HG03565 (cell line): Measurements from ENCODE around the gene SCD5.

ENCODE experiments used
- ATAC-seq: cut with Tn5 transposase; IDR thresholded peaks from one replicate; pipeline ENCODE4 v1.9.1; 2021; ENCODE audit warnings: mild to moderate bottlenecking, moderate library complexity; ENCODE audit not compliant: unreplicated experiment

SCD5 gene

DNA sequence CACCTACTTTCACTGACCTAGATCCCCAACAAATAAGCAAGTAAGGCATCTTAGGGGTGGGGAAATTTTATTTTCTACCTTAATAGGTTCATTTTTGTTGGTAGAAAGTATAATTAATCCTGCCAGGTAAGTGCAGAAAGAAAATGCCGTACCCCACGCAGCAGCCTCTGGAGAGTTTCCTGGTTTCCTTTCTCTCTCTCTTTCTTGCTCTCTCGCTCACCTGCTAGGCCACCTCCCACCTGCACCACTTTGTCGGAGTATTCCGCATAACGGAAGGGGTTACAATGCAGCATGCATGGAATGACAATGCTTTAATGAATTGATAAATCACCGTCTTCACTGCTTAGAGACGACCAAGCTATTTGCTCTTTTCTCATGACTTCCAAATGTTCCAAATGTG is 101.0 kb downstream of the SCD5 start:
- no peak for ATAC-seq

DNA sequence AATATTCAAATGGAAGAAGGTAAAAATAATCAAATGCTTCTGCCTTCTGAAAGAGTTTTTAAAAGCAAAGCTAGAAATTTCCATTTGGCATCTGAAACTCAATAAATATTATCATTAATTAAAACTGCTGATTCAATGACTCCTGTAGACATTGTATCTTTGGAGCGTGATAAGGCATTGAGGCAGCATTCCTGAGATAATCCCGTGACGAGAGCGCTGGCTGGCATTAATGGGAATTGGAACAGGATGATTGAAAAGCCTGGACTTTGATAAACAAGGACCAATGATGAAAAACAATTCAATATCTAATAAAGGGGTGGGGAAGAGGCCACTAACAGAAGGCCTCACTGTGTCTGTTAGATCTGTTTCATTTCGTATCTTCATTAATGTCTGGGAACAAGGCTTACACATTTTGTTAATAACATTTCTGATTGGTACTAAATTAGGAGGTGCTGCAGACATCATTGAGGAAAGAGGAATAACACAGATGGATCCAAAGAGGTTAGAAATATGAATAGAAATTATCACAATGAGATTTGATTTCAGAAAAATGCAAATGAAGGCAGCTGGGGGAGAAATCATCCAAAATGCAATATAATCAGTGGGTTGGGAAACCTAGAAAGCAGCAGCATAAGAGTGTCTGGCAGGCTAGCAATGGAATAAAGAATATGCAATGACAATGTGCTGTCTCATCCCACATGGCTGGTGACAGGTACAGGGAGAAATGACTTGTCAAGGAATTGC is 102.3 kb downstream of the SCD5 start:
- no peak for ATAC-seq

DNA sequence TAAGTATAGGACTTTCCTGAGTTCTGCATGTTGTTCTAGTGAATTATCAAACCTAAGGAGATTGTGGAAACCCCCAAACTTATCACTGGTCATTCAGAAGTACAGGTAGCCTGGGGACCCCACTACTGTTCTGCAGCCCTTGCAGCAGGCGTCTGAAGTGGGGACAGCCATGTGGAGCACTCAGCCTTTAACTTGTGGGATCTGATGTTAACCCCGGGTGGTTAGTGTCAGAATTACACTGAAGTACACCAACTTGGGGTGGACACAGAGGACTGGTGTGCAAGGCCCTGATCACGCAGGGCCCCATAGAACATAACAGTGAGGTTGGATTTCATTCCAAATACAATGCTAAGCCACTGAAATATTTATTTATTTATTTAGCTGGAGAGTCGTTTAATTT is 103.7 kb downstream of the SCD5 start:
- ATAC-seq, result no peak

DNA sequence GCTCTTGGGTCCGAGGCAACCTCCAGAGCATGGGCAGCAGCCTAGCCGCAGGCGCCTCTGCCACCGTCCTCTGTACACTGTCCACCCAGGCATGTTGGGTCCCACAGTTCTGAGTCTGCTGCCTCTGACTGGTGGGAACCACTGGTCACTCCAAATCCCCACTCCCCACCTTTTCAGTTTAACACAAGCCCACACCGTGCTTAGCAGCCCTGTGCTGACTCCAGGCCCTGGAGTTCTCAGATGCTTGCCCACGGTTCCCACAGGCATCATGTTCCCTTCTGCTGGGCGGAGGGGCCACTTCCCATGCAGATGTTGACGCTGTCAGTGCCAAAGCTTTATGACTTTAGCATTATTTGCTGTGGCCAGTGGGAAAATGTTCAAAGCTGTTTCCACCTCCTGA is 104.5 kb downstream of the SCD5 start:
- no peak for ATAC-seq

DNA sequence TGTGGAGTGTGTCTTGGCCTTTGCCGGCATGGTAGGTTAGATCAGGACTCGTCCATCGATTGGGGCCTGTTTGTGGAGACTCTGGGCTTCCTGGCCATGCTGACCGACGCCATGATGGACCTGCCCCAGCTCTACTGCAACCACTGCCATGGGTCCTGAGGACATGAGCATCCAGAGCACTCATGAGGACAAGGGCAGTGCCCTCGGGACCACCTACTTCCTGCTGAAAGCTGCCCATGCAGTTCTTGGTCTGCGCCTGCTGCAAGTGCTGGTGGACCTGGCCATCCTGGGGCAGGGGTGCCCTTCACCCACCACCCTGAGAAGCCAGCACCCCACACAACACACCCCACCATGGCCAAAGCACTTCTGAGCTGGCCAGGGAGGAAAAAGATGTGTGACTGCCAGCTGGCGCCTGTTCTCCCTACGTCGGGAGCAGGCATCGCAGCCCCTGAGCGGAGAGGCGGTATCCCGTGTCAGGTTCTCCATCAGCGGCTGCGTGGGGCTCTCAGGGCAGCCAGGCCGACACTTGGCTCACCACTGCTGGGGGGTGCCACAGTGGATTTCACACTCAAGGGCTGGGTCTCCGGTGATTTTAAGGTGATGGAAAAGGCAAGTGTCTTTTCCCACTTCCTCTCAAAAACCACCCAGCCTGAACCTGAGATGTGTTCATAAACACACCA is 106.4 kb downstream of the SCD5 start:
- ATAC-seq, result no peak

DNA sequence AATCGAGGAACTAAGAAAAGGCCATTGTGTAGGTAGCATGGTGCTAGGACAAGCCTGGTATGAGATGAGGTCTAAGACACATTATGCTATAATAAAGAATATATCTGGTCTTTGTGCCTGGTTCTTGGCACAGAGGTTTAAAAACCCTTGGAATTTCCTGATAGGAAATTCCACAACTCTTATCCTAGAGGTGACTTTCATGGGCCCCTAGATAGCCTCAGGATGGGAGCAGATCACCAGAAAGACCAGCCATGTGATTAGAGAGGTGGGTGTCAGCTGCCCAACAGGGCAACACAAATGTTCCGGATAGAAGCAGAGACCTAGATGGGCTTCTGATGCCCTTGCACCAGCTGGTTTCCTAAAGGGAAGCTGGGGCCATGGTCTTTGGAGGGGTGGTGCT is 107.2 kb downstream of the SCD5 start:
- ATAC-seq, result no peak

DNA sequence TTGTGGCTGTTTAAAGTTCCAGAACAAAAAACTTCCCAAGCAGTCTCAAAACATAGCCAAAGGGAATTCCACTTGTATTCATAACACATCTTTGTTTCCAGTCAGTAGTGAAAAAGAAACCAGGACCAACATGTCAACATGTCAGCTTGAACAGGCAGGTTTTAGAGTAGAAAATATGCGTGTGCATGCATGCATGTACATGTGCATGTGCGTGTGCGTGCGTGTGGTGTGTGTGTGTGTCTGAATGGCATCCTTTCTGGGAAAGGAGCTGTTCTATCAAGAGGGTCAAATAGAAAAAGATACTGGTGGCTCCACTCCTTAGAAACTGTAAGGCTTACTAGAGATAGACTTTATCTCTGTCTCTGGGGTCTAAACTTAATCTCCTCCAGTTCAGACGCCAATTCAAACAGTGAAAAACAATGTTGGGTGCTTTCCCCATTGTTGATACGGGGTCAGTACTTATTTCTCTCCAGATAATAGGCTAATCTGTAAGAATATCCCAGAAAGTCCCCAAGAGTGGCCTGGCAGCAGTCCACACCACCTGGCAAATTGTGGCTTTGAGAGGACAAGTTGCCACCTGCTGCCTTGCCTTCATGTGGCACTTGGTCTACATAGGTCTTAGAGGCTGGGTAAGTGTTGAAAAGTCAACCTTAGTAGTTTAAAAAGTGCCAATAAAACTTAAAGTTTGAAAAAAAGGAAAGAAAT is 110.4 kb downstream of the SCD5 start:
- ATAC-seq, result no peak

DNA sequence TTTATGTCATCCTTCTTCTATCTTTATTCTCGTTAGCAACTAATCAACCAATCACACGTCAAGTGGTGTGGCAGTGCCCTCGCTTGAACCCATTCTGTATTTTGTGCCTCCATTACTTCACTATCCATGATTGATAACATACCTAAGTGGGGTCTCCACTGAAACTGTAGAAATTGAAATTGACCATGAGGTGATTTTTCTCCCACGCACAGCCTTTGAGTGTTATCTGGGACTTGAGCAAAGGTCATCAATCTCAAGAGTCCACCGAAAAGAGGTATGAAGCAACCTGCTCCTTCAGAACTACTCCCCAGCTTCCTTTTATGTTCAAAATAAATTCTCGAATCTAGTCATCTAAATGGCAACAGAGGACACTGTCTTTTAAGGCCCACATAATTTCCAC is 111.1 kb downstream of the SCD5 start:
- ATAC-seq, result no peak

DNA sequence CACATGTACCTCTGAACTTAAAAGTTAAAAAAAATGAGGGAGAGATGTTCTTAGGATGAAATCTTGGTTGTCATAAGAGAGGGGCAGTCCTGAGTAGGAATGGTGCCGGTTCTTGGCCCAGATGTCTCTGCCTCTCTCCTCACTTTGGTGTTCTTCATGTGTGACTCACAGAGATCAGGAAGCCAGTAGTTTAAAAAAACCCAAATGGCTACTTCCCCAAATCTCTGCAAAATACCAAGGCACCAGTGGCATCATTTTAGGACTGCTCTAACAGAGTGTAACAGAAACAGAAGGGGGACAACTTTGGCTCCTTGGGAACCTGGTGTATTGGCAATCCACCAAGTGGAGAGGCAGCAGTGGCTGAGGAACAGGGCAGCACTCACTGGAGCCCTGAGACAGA is 116.8 kb downstream of the SCD5 start:
- no peak for ATAC-seq

DNA sequence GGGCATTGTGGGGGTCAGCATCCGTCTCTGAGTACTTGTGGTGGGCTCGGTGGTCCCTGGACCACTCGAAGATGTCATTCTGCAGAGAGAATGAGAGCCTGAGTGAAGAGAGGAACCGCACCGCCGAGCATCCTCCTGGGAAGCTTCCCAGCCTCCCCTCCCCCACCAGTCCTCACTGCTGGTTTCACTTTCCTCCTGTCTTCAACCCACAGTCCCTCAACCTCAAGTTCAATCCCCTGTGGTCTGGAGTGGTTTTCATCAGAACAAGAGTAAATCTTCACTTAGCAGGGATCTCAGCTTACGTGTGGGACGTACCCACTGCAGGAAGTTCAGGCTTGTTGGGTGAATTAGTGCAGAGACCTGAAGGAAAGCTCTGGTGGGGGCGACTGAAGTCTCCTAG is 117.8 kb downstream of the SCD5 start:
- ATAC-seq, result no peak

DNA sequence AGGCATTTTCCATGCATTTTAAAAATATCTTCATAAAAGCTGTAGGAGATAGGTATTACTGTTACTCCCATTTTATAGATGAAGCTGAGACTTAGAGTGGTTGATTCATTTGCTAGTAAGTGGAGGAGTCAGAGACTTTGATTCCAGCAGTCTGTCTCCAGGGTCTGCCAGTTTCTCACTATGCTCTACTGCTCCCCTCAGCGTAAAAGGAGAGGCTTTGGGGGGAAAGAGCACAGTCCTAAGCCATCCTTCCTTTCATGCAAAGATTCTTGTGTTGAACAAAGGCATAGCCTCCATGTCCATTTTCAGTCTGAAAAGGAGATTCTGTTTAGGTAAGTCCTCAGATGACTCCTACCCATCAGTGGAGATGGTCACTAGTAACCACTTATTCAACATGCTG is 119.1 kb downstream of the SCD5 start:
- no peak for ATAC-seq

DNA sequence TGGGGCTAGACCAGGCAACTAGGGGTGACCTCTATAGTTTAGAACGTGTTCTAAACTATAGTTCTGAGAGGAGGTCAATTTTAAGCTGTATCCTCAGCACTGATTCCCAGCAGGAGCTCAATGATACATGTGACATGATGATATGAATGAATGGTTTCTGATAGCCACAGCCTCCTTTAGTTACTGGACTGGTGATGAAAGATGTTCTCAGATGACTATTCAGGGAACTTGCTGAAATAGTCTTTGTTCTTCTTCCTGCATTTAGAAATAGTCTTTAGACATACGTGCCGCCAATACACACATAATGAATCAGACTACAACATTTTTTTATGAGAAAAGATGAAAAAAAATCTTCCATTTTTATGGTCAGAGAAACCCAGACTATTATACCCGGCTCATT is 120.5 kb downstream of the SCD5 start:
- no peak for ATAC-seq

DNA sequence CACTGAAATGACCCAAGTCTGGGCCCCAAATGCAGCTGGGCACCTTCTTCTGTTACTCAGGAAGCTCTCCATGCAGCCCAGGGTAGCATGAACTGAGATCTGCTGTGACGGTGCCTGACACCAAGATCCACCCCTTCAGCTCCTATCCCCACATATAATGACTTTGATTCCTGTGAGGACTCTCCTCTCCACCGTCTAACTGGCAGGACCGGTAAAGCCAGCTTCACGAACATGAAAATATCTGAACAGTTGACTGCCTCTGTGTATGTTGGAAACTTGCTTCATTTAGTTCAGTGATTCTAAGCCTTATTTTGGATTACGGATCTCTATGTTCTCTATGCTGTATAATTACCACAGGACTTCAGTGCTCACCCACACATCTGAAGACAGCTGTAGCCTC is 121.3 kb downstream of the SCD5 start:
- no peak for ATAC-seq

DNA sequence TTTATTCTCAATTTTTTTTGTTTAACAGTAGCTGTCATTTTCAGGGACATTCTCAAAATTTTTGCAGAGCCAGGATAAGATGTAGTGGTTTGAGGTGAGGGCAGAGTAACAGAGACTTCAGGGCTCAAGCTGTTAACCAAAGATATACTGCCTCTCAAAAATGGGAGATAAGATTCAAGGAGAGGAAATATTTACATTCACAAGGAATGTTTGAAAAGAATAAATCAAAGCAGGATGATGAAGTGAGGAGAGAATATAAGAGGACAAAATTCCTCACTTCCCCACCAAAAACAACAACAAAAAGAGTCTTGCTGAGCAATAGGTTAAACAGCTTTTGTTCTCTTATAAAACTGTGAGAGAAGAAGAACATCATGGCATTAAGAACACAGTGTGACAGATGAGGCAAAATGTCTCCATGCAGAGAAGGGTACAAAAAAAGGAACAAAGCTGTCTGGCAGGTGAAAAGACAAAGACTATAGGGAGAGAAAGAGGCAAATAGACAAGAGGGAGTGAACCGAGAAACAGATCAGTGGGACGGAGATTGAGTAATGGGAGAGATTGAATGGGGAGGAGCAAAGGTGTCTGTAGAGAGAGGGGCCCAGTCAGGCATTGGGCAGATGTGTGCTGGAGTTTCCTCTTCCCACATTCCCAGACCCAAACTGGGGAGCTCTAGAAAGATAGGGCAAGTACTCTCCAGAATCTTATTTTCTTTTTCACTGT is 130.7 kb downstream of the SCD5 start:
- ATAC-seq, result no peak

DNA sequence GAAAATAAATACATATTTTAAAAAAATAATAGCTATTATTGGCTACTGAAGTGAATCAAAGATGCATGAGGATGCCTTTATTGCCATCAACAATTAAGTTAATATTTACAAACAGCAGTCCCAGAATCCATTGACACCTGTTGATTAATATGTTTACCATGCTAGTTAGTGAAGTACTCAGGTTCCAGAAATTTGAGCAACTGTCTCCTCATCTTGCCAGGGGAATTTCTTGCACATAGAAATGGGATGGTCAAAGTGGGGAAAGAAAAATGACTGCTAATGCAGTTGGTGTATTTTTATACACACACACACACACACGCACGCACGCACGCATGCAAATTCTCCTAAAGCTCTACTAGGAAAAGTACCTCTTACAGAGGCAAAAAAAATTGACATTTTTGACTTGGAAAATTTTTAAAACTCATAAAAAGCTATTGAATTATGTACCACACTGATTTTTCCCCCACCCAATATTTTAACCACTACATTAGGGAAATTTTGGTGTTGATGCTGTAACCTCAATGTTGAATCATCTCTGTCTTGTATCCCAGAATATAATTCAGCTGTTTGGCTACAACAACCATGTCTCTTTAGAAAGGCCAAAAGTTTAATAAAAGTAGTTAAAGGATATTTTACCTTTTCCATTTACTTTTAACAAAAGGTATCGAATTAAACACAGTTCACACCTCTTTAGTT is 131.5 kb downstream of the SCD5 start:
- no peak for ATAC-seq

DNA sequence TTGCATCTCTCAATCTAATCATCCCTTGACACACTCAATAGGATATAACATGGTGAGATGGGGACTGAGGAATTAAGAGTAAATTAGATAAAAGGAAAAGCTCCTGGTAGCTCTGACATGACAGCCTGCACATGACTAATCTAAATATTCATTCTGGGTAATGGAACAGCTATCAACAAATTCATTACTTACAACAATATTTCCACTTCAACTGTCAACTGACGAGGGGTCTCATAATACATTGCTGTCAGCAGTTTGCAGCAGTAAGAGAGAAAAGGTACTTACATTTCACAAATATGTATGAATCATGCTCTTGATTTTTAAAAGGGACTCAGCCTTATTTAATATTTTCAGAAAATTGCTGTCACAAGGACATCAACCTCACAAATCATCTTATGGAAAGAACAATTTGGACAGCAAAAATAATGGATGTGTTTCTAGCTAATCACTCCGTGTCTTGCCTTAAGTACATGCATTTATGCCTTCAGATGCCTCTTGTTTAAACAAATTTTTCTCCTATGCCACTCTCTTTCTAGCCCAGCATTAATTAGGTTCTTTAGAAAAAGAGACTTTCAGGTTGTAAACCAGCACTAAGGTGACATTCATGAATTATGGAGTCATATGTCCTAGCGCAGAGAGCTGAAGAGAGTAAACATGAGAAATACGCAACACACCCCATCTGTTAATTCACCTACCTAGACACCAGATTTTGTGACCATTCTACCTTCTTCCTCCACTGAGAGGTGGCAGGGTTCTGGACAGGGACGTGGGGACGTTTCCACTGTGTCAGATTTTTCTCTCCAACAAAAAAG is 137.2 kb downstream of the SCD5 start:
- ATAC-seq, result no peak

DNA sequence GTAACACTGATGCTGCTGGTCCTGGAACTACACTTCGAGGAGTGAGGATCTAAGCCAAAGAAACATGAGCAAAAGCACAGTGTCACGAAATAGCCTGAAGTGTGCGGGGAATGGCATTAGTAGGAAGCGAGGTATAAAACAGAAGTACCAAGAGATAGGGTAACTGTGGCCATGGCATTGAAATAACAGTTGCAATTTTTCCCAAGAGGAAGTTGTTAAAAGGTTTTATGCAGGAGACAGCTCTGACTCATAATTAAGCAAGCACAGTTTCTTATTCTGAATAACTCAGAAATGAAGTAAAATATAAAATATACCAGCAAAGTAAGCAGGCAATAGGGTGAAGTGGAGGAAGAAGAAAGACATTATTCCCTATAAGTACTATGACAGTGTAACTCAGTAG is 146.5 kb downstream of the SCD5 start:
- ATAC-seq, result no peak

DNA sequence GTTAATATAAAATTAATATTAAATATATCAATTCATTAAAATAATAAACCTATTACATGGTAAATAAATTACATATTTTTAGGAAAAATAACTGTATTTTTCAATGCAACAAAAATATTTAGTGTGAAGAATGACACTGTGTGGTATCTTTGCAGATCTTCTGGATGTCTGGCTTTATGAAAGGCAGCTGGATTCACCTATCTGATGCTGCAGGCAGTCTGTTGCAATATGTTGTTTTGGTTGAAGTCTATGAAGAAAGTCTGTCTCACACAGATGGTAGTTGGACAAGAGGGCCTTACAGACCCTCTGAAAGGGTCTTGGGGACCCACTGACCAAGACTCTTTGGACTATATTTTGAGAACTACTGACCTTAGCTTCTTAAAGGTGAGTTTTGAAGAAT is 147.7 kb downstream of the SCD5 start:
- no peak for ATAC-seq

DNA sequence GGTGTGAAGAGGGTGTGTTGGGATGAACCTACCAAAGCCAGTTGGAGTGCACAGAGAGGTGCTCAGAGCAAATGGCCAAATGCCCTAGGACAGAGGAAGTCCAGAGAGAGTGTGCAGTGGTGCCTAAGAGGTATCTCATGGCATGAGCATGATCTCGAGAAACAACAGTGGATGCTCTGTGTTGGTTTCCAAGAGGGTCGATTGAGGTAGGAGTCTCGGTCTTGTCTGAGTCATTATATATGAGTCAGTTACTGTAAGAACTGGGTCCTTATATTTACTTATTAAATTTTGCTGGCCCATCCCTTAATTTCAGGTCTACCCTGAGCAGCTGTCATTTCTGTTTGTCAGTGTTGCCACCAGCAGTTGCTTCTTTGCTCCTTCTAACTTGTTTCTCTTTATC is 150.2 kb downstream of the SCD5 start:
- ATAC-seq, result no peak

DNA sequence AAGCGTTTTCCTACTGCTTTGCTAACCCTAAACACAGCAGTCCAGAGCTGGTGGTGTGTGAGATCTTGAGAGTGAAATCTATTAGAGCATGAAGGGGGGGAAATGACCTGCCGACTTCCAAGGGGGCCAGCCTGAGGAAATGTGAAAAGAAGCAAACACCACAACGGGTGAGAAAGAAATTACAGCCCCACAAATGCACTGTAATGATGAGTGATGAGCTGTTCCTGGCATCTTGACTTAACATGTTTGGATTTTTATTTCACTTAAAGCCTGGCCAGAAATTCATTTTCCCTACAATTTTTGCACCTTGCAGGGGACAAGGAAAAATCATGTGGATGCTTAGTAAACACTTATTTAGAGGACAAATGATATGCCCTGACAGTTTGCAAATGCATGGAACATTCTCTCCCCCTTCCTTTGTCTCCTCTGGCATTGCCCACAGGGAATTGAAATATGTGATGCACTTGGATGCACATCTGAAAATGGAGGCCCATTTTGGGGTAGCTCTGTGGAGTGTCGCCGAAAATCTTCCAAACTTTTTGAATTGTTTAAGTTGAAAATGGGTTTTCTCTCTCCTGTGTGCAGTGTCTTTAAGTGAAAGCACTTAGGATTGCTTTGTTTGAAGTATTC is 152.5 kb downstream of the SCD5 start:
- no peak for ATAC-seq
